Astrocyte of the spinal cord (primary cell): ENCODE data around the gene SMPD3.

ENCODE experiments used
- DNase-seq: peaks from one replicate; pipeline ENCODE4 v3.0.0; 2011; ENCODE audit warnings: low read depth, low spot score
- H3K4me3 ChIP-seq: 2 replicates; pipeline ENCODE4 v1.5.1; 2011; ENCODE audit warnings: low read depth, mild to moderate bottlenecking, low read length, moderate library complexity
- in situ Hi-C: cut with HindIII; loops from 2 replicates; pipeline ENCODE4 v1.10.0; 2017; ENCODE audit warnings: low sequenced_read_pairs
- TF ChIP-seq, protein P1 (sequence below): IDR thresholded peaks from 2 replicates; pipeline ENCODE4 v1.5.1; 2012; ENCODE audit warnings: low read depth, mild to moderate bottlenecking, low read length, inconsistent platforms

Gene SMPD3

GRCh38 chr16:68357521-68357922 lies 90.8 kb downstream of the SMPD3 start:
- TF ChIP-seq, protein P1, sequence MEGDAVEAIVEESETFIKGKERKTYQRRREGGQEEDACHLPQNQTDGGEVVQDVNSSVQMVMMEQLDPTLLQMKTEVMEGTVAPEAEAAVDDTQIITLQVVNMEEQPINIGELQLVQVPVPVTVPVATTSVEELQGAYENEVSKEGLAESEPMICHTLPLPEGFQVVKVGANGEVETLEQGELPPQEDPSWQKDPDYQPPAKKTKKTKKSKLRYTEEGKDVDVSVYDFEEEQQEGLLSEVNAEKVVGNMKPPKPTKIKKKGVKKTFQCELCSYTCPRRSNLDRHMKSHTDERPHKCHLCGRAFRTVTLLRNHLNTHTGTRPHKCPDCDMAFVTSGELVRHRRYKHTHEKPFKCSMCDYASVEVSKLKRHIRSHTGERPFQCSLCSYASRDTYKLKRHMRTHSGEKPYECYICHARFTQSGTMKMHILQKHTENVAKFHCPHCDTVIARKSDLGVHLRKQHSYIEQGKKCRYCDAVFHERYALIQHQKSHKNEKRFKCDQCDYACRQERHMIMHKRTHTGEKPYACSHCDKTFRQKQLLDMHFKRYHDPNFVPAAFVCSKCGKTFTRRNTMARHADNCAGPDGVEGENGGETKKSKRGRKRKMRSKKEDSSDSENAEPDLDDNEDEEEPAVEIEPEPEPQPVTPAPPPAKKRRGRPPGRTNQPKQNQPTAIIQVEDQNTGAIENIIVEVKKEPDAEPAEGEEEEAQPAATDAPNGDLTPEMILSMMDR: no peak
- in situ Hi-C loops: no loop called here
- no peak for DNase-seq
- H3K4me3 ChIP-seq: no peak overlapping the region

DNA sequence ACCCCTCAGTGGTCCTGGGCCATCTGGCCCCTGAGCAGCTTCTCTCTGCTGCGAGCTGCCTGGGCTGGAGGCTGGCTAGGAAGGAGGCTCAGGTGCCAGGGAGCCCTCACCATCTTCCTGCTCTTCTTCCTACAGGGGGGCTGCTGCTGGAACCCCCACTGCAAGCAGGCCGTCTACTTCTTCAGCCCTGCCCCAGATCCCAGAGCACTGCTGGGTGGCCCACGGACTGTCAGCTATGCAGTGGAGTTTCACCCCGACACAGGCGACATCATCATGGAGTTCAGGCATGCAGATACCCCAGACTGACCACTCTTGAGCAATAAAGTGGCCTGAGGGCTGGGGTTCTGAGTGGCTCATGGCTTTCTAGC lies 91.4 kb downstream of the SMPD3 start:
- in situ Hi-C loops: no loop called here
- TF ChIP-seq, protein P1: no peak
- H3K4me3 ChIP-seq: no peak overlapping the region
- DNase-seq: no peak

- H3K4me3 ChIP-seq: no peak overlapping the region
- DNase-seq: peak; percentile 15
- TF ChIP-seq, protein P1: no peak
- in situ Hi-C loops: no loop called here
Measured at GRCh38 chr16:68356249-68356918, 91.9 kb downstream of the SMPD3 start.

- DNase-seq: no peak
- H3K4me3 ChIP-seq: no peak overlapping the region
- in situ Hi-C loops: no loop called here
- TF ChIP-seq, protein P1: peak; percentile 28
Measured at GRCh38 chr16:68355447-68356248, 92.7 kb downstream of the SMPD3 start.

- in situ Hi-C loops: no loop called here
- DNase-seq: no peak
- TF ChIP-seq, protein P1: no peak
- H3K4me3 ChIP-seq: no peak overlapping the region
Measured at GRCh38 chr16:68354816-68355215, 93.5 kb downstream of the SMPD3 start.

DNA sequence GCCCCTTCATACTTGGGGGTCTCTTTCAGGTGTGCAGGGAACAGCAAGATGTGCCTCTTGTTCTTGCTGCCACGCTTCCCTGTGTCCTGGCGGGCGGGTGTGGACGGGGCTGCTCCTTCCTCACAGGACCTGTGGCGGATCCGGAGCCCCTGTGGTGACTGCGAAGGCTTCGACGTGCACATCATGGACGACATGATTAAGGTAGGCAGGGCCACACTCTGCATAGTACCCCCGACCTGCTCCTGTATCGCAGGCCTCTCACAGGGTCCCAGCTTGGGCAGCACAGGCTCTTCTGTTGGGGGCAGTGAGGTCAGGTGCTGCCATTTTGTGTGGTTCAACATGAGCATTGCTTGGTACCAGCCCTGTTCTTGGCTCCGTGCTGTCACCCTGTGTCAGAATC lies 94.9 kb downstream of the SMPD3 start:
- TF ChIP-seq, protein P1: no peak
- H3K4me3 ChIP-seq: no peak overlapping the region
- in situ Hi-C loops: no loop called here
- no peak for DNase-seq
